GM12878 (cell line): ENCODE measurements around the gene IL21. TPM values are rescaled to one million over a fixed set of nuclear protein-coding genes. Genes with fewer than 3 reads are reported as not detected.

Experiments used
- ATAC-seq: fragments of 200-7000 bp; cut with Tn5 transposase; 3 replicates; pipeline ENCODE4 v1.9.1; 2020; ENCODE audit warnings: mild to moderate bottlenecking, moderate library complexity
- BruUV-seq: library from RNA; stranded (reverse); fragments of 400-500 nt; replicated peaks from 2 replicates; lab custom pipeline; 2021; lab: Mats Ljungman, UMichigan
- CTCF ChIA-PET: fragments of 300-600 bp; sonication (Branson Sonifier 250); formaldehyde crosslinking; extraction: SDS; loops from one replicate; lab custom pipeline; 2021; ENCODE audit warnings: inconsistent platforms; lab: Yijun Ruan, JAX
- POLR2A ChIA-PET: fragments of 350-600 bp; formaldehyde crosslinking; extraction: SDS; loops from one replicate; lab custom pipeline; 2021; ENCODE audit warnings: inconsistent platforms; lab: Charles Lee
- RAD21 ChIA-PET: fragments of 300-600 bp; sonication (Branson Sonifier 250); formaldehyde crosslinking; loops from one replicate; lab custom pipeline; 2023; ENCODE audit warnings: antibody characterized with exemption; ENCODE audit not compliant: unreplicated experiment; lab: Charles Lee
- SMC1A ChIA-PET: fragments of 300-600 bp; sonication (Branson Sonifier 250); formaldehyde crosslinking; loops from one replicate; lab custom pipeline; 2023; ENCODE audit not compliant: unreplicated experiment, uncharacterized antibody; lab: Charles Lee
- DNase-seq: peaks from one replicate; pipeline ENCODE4 v3.0.0-alpha.2; 2011; ENCODE audit warnings: low read depth, low spot score
- FAIRE-seq: peaks from 3 replicates; lab custom pipeline; 2011; peaks lifted over from hg19 to GRCh38; lab: Jason Lieb, UNC
- H2AFZ ChIP-seq: 2 replicates; pipeline ENCODE4 v1.6.0; 2011; ENCODE audit warnings: low read depth, low read length, control low read depth; ENCODE audit not compliant: control insufficient read depth
- H3K27ac ChIP-seq: 2 replicates; pipeline ENCODE4 v1.5.1; 2011; ENCODE audit warnings: control low read depth; ENCODE audit not compliant: control insufficient read depth, insufficient read depth
- H3K27me3 ChIP-seq, 2 experiments: replicated peaks in 1 of 2; 2 replicates each; pipeline versions ENCODE4 v1.6.0 to v1.6.1; 2011; ENCODE audit warnings: low read length in 1 of 2; ENCODE audit not compliant: control insufficient read depth in 2 of 2, insufficient read depth in 2 of 2
- H3K36me3 ChIP-seq, 2 experiments: 2 replicates each; pipeline ENCODE4 v1.5.1; 2011; ENCODE audit warnings: low read length in 1 of 2; ENCODE audit not compliant: control insufficient read depth in 2 of 2, insufficient read depth in 2 of 2
- H3K4me1 ChIP-seq: 2 replicates; pipeline ENCODE4 v1.6.1; 2011; ENCODE audit warnings: mild to moderate bottlenecking, low read length, moderate library complexity, mixed read lengths; ENCODE audit not compliant: control insufficient read depth, insufficient read depth
- H3K4me2 ChIP-seq: 2 replicates; pipeline ENCODE4 v1.6.0; 2011; ENCODE audit warnings: control low read depth; ENCODE audit not compliant: control insufficient read depth, insufficient read depth
- H3K4me3 ChIP-seq: fragments of 200-600 bp; sonication (generic); 2 replicates; pipeline ENCODE4 v1.5.1; 2016
- H3K79me2 ChIP-seq: 2 replicates; pipeline ENCODE4 v1.6.0; 2011; ENCODE audit warnings: low read length; ENCODE audit not compliant: control insufficient read depth, insufficient read depth
- H3K9ac ChIP-seq: 2 replicates; pipeline ENCODE4 v1.8.0; 2011; ENCODE audit warnings: low read length, control low read depth, mixed read lengths; ENCODE audit not compliant: control insufficient read depth, insufficient read depth
- H3K9me3 ChIP-seq: replicated peaks from 3 replicates; pipeline ENCODE4 v1.5.1; 2011; ENCODE audit warnings: mild to moderate bottlenecking, low read length; ENCODE audit not compliant: control insufficient read depth, insufficient read depth
- H4K20me1 ChIP-seq: 2 replicates; pipeline ENCODE4 v1.6.0; 2011; ENCODE audit not compliant: control insufficient read depth, insufficient read depth
- CEBPZ ChIP-seq: fragments of 150-350 bp; IDR thresholded peaks from 2 replicates; pipeline ENCODE4 v1.6.1; 2016; ENCODE audit warnings: low read depth, low read length
- CHD1 ChIP-seq: IDR thresholded peaks from 2 replicates; pipeline ENCODE4 v1.6.1; 2012; ENCODE audit warnings: low read depth, low read length, improper control_type of control experiment
- E2F8 ChIP-seq: fragments of 450-650 bp; IDR thresholded peaks from 2 replicates; pipeline ENCODE4 v1.6.1; 2018; ENCODE audit warnings: mild to moderate bottlenecking, low read depth, moderate library complexity; ENCODE audit not compliant: partially characterized antibody
- HDGF ChIP-seq: fragments of 450-650 bp; IDR thresholded peaks from 2 replicates; pipeline ENCODE4 v1.6.1; 2016; ENCODE audit warnings: antibody characterized with exemption
- MTA3 ChIP-seq: IDR thresholded peaks from 2 replicates; pipeline ENCODE4 v1.6.1; 2012; ENCODE audit warnings: low read length, inconsistent platforms, borderline replicate concordance
- MXI1 ChIP-seq: fragments of 150-350 bp; IDR thresholded peaks from 2 replicates; pipeline ENCODE4 v1.6.1; 2011; ENCODE audit warnings: low read depth, mild to moderate bottlenecking, inconsistent platforms, low read length, improper control_type of control experiment
- NFIC ChIP-seq: IDR thresholded peaks from 2 replicates; pipeline ENCODE4 v1.6.1; 2012; ENCODE audit warnings: low read depth, mild to moderate bottlenecking, inconsistent platforms, low read length, moderate library complexity
- NR2C2 ChIP-seq: IDR thresholded peaks from 2 replicates; pipeline ENCODE4 v1.6.1; 2011; ENCODE audit warnings: borderline replicate concordance, low read depth; ENCODE audit not compliant: control insufficient read depth, insufficient read length
- POU2F2 ChIP-seq: IDR thresholded peaks from 3 replicates; pipeline ENCODE4 v1.6.1; 2011; ENCODE audit warnings: low read depth, mild to moderate bottlenecking, low read length, borderline replicate concordance
- SMAD1 ChIP-seq: fragments of 450-650 bp; IDR thresholded peaks from 2 replicates; pipeline ENCODE4 v1.6.1; 2018; ENCODE audit warnings: mild to moderate bottlenecking, low read depth; ENCODE audit not compliant: partially characterized antibody
- SREBF1 ChIP-seq: IDR thresholded peaks from 2 replicates; pipeline ENCODE4 v1.6.1; 2012; ENCODE audit warnings: mild to moderate bottlenecking, low read length
- SREBF2 ChIP-seq: IDR thresholded peaks from 2 replicates; pipeline ENCODE4 v1.6.1; 2012; ENCODE audit warnings: mild to moderate bottlenecking, low read length
- TBL1XR1 ChIP-seq: IDR thresholded peaks from 2 replicates; pipeline ENCODE4 v1.6.1; 2012; ENCODE audit warnings: low read depth, low read length, improper control_type of control experiment
- ZBTB4 ChIP-seq: fragments of 450-650 bp; formaldehyde crosslinking; IDR thresholded peaks from 2 replicates; pipeline ENCODE4 v1.4.0; 2022; ENCODE audit warnings: mild to moderate bottlenecking, moderate library complexity
- WGBS: methylation state at CpG from one replicate; pipeline ENCODE4 v1.1.6; 2016; ENCODE audit warnings: low lambda C conversion rate; ENCODE audit not compliant: insufficient replicate concordance, insufficient coverage; ENCODE audit errors: missing lambda C conversion rate; 5-methylcytosine and 5-hydroxymethylcytosine counted together
- in situ Hi-C: fragments of 300-500 bp; cut with MboI; formaldehyde crosslinking; loops from 9 replicates; pipeline ENCODE4 v1.14.3; 2018; ENCODE audit warnings: mixed read lengths
- intact Hi-C: fragments of 100-400 bp; cut with micrococcal nuclease; formaldehyde crosslinking; loops from one replicate; pipeline ENCODE4 v1.14.2; 2022; ENCODE audit not compliant: unreplicated experiment
- polyA plus RNA-seq, 11 experiments: library from polyadenylated mRNA; depleted of rRNA in 4 of 11; unstranded in 6 of 11; stranded (reverse) in 5 of 11; fragments of >200 nt; fragmentation: Nextera tagmentation in 4 of 11; fragmentation: Illumina TruSeq in 1 of 11; extraction: Ambion mirVana in 4 of 11; extraction: Trizol in 1 of 11; gene quantifications; 1 replicate in 1 of 11; 2 replicates in 10 of 11; pipeline versions ENCODE4 v1.2.1 to v1.2.3, GENCODE V29; 2011 to 2016; ENCODE audit warnings: inconsistent platforms in 2 of 11, missing spikeins in 2 of 11, low read depth in 1 of 11
- total RNA-seq, 4 experiments: library from RNA; depleted of rRNA in 3 of 4; stranded (reverse); fragments of >200 nt in 3 of 4; fragmentation: Illumina TruSeq in 1 of 4; extraction: Trizol in 1 of 4; gene quantifications; 2 replicates each; pipeline versions ENCODE4 v1.2.1 to v1.2.3, GENCODE V29; 2013 to 2021

IL21 gene
- total and polyA plus RNA-seq, 10 of the 15 experiments (the other 5 are each of a cell fraction or from before 2014, with no cell fraction given) = not detected

GRCh38 chr4:122652379-122652778, 31.5 kb upstream of the IL21 start (continued):
- TF ChIP-seq SREBF2 = no peak

GRCh38 chr4:122650148-122650547, 29.3 kb upstream of the IL21 start:
- no TSS peak for BruUV-seq
- Histone ChIP-seq H3K4me1 (no peaks in the 10 kb centered on the region), H3K36me3 (no peaks in the 10 kb centered on the region), H3K9me3 (no peaks in the 10 kb centered on the region), H3K79me2 (no peaks in the 10 kb centered on the region), H3K4me2 (no peak overlapping the region), H3K27ac (no peak overlapping the region), H2AFZ (no peak overlapping the region), H3K27me3 (no peaks in the 10 kb centered on the region), H4K20me1 (no peaks in the 10 kb centered on the region), H3K9ac (no peak overlapping the region), H3K4me3 (no peak overlapping the region)
- CTCF ChIA-PET = interaction anchor here (0.6 to 4.0 kb wide), 4 partner anchors 31 to 264 kb away, joined by 3 to 30 read pairs (median 4); no protein-coding TSS in a partner anchor
- 88% methylated on average over 1 of the region's 1 CpG for WGBS
- DNase-seq = no peak
- RAD21 ChIA-PET = interaction anchor here (1.6 kb wide), 1 partner anchor 46 kb away, joined by 3 read pairs; no protein-coding TSS in a partner anchor
- ATAC-seq = no peak
- POLR2A ChIA-PET = no interaction called here
- intact Hi-C loops = loop anchor here (5.0 kb wide), 1 partner anchor 48 kb away; no protein-coding TSS in a partner anchor
- in situ Hi-C loops = no loop called here
- FAIRE-seq = no peak
- SMC1A ChIA-PET = interaction anchor here (1.2 to 4.0 kb wide), 3 partner anchors 14 to 47 kb away, joined by 3 to 20 read pairs (median 6); no protein-coding TSS in a partner anchor
- no peak for TF ChIP-seq NR2C2
- TF ChIP-seq MXI1 = no peak
- TF ChIP-seq ZBTB4 (CRISPR knock-in tag) = no peak
- TF ChIP-seq POU2F2 = no peak
- TF ChIP-seq SREBF2 = no peak
- TF ChIP-seq MTA3 = no peak
- no peak for TF ChIP-seq TBL1XR1
- no peak for TF ChIP-seq CEBPZ
- TF ChIP-seq SMAD1 = no peak
- TF ChIP-seq NFIC = no peak
- TF ChIP-seq HDGF = no peak
- TF ChIP-seq CHD1 = no peak
- no peak for TF ChIP-seq E2F8
- no peak for TF ChIP-seq SREBF1
